Measurements from ENCODE around the gene C16orf95.

Gene C16orf95

DNA sequence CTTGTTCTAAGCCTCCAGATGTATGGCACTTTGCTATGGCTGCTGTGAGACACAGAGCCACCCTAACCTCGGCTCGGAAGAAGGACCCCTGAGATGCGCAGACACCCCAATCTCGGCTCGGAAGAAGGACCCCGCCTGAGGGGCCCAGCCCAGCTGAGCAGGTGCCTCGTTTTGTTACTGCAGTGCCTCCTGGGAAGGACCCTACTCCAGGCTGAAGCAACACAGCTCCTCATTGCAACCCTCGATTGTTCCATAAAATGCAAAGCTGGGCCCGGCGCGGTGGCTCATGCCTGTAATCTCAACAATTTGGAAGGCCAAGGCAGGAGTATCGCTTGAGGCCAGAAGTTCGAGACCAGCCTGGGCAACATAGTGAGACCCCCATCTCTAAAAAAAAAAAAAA is 61.3 kb downstream of the C16orf95 start:
- H3K9me3 ChIP-seq (ENCODE audit: control insufficient read depth, low read length) = no peaks in the 10 kb centered on the region
- H3K27ac ChIP-seq (ENCODE audit: insufficient read depth, low read length, poor library complexity, severe bottlenecking) = no peak overlapping the region
- no peaks in the 10 kb centered on the region for H3K27me3 ChIP-seq (replicated peaks; ENCODE audit: control insufficient read depth, insufficient read depth, low read length, poor library complexity, severe bottlenecking)
- H3K4me1 ChIP-seq (ENCODE audit: control insufficient read depth, insufficient read depth, low read length, poor library complexity, severe bottlenecking) = no peaks in the 10 kb centered on the region
- no peak overlapping the region for H3K4me3 ChIP-seq (ENCODE audit: insufficient read depth, low read depth, low read length, poor library complexity, severe bottlenecking)
- H3K36me3 ChIP-seq (ENCODE audit: control insufficient read depth, insufficient read depth, low read length) = no peaks in the 10 kb centered on the region
- DNase-seq = no peak

DNA sequence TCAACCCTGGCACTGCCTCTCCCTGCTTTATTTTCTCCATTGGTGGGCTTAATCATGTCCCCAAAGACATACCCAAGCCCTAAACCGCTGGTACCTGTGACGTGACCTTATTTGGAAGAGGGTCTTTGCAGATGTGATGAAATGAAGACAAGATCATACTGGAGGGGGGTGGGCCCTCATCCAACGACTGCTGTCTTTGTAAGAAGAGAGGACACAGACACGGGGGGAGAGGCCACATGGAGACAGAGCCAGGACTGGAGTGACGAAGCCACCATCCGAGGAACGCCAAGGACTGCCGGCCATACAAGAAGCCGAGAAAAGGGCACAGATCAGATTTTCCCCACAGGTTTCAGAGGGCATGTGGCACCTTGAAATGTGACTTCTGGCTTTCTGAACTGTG is 62.5 kb downstream of the C16orf95 start:
- Histone ChIP-seq H3K9me3 (ENCODE audit: control insufficient read depth, low read length) (no peaks in the 10 kb centered on the region), H3K4me3 (ENCODE audit: insufficient read depth, low read depth, low read length, poor library complexity, severe bottlenecking) (no peak overlapping the region), H3K27me3 (replicated peaks; ENCODE audit: control insufficient read depth, insufficient read depth, low read length, poor library complexity, severe bottlenecking) (no peaks in the 10 kb centered on the region), H3K27ac (ENCODE audit: insufficient read depth, low read length, poor library complexity, severe bottlenecking) (no peak overlapping the region), H3K4me1 (ENCODE audit: control insufficient read depth, insufficient read depth, low read length, poor library complexity, severe bottlenecking) (no peaks in the 10 kb centered on the region), H3K36me3 (ENCODE audit: control insufficient read depth, insufficient read depth, low read length) (no peaks in the 10 kb centered on the region)
- no peak for DNase-seq

DNA sequence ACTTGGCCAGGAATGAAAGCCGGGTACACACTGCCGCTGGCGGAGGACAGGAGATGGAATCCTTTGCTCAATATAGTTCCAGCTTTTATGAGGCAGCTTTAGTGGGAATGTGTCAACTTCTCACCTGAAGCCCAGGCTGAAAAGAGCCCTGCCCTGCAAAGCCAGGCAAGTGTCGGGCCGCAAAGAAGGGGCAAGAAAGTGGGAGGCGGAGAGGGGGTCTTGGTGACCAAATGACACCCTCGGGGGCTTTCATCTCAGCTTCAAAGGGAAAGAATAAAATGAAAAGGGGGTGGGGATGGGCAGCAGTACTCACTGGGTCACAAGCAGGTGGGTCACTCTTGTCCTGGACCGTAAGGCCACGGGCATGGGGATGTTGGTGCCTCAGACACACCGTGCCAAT is 62.9 kb downstream of the C16orf95 start:
- no peak for DNase-seq
- no peaks in the 10 kb centered on the region for H3K9me3 ChIP-seq (ENCODE audit: control insufficient read depth, low read length)
- H3K4me3 ChIP-seq (ENCODE audit: insufficient read depth, low read depth, low read length, poor library complexity, severe bottlenecking) = no peak overlapping the region
- H3K4me1 ChIP-seq (ENCODE audit: control insufficient read depth, insufficient read depth, low read length, poor library complexity, severe bottlenecking) = no peaks in the 10 kb centered on the region
- no peaks in the 10 kb centered on the region for H3K36me3 ChIP-seq (ENCODE audit: control insufficient read depth, insufficient read depth, low read length)
- H3K27me3 ChIP-seq (replicated peaks; ENCODE audit: control insufficient read depth, insufficient read depth, low read length, poor library complexity, severe bottlenecking) = no peaks in the 10 kb centered on the region
- H3K27ac ChIP-seq (ENCODE audit: insufficient read depth, low read length, poor library complexity, severe bottlenecking) = no peak overlapping the region

DNA sequence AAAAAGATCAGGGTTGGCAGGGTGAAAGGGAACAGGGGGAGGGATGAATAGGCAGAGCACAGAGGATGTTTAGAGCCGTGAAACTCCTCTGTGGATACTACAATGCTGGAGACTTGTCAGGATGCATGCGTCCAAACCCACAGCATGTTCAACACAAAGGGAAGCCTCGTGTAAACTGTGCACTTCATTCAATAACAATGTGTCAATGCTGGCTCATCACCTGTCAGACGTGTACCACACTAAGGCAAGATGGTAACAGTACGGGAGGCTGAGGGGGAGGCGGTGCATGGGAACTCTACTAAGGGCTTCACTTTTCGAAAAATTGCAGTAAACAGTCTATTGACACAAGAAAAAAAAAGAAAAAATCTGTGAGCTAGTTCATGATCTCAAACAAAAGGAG is 63.7 kb downstream of the C16orf95 start:
- Histone ChIP-seq H3K4me3 (ENCODE audit: insufficient read depth, low read depth, low read length, poor library complexity, severe bottlenecking) (no peak overlapping the region), H3K9me3 (ENCODE audit: control insufficient read depth, low read length) (no peaks in the 10 kb centered on the region), H3K27ac (ENCODE audit: insufficient read depth, low read length, poor library complexity, severe bottlenecking) (no peak overlapping the region), H3K27me3 (replicated peaks; ENCODE audit: control insufficient read depth, insufficient read depth, low read length, poor library complexity, severe bottlenecking) (no peaks in the 10 kb centered on the region), H3K4me1 (ENCODE audit: control insufficient read depth, insufficient read depth, low read length, poor library complexity, severe bottlenecking) (no peaks in the 10 kb centered on the region), H3K36me3 (ENCODE audit: control insufficient read depth, insufficient read depth, low read length) (no peaks in the 10 kb centered on the region)
- no peak for DNase-seq

Measured in effector memory CD4-positive, alpha-beta T cell (primary cell).